Breast epithelium (tissue), 4 donors: ENCODE data around the gene ROR1. TPM values are rescaled to one million over a fixed set of nuclear protein-coding genes. Genes with fewer than 3 reads are reported as not detected.

ENCODE experiments used
- DNase-seq, 2 donors: peaks; one replicate each; pipeline ENCODE4 v3.0.0-alpha.2; 2019; ENCODE audit warnings: low spot score in 2 of 2
- H3K27ac ChIP-seq, 2 donors: fragments of 200-600 bp; sonication (generic) in 1 of 2; one replicate each; pipeline ENCODE4 v1.5.1; 2016 to 2019; ENCODE audit warnings: mild to moderate bottlenecking in 1 of 2
- H3K27me3 ChIP-seq, 2 donors: fragments of 200-600 bp; sonication (generic) in 1 of 2; one replicate each; pipeline versions ENCODE4 v1.5.1 to v1.6.0; 2017 to 2019; ENCODE audit warnings: control low read depth in 1 of 2, mild to moderate bottlenecking in 1 of 2
- H3K36me3 ChIP-seq: fragments of 200-600 bp; one replicate; pipeline ENCODE4 v1.5.1; 2019
- H3K4me1 ChIP-seq, 2 donors: fragments of 200-600 bp; sonication (generic); one replicate each; pipeline ENCODE4 v1.5.1; 2016 to 2019; ENCODE audit warnings: control low read depth in 1 of 2
- H3K4me3 ChIP-seq, 3 donors: fragments of 200-600 bp; sonication (generic); 1 replicate in 2 of 3; 2 replicates in 1 of 3; pipeline ENCODE4 v1.5.1; 2016 to 2019; ENCODE audit warnings: mild to moderate bottlenecking in 3 of 3, moderate library complexity in 2 of 3
- H3K9me3 ChIP-seq, 2 donors: fragments of 200-600 bp; sonication (generic) in 1 of 2; one replicate each; pipeline ENCODE4 v1.5.1; 2016 to 2019; ENCODE audit warnings: control low read depth in 1 of 2
- CTCF ChIP-seq, 3 donors: fragments of 450-650 bp; IDR thresholded peaks; one replicate each; pipeline ENCODE4 v1.5.1; 2016 to 2017; ENCODE audit warnings: antibody characterized with exemption in 3 of 3, mild to moderate bottlenecking in 3 of 3, moderate library complexity in 3 of 3
- POLR2A ChIP-seq: fragments of 450-650 bp; IDR thresholded peaks from one replicate; pipeline ENCODE4 v1.6.1; 2016; ENCODE audit warnings: antibody characterized with exemption, mild to moderate bottlenecking, moderate library complexity
- POLR2AphosphoS5 ChIP-seq, 3 donors: sonication (generic); formaldehyde crosslinking; IDR thresholded peaks; one replicate each; pipeline ENCODE4 v1.6.1; 2017; ENCODE audit warnings: antibody characterized with exemption in 3 of 3
- intact Hi-C: fragments of 100-400 bp; cut with DNase I; formaldehyde crosslinking; loops from one replicate; pipeline ENCODE4 v1.15.1; 2023; ENCODE audit warnings: low total_unique reads
- total RNA-seq, 3 donors: library from RNA; depleted of rRNA; stranded (reverse); fragments of >200 nt; gene quantifications; one replicate each; pipeline ENCODE4 v1.1.0, GENCODE V29; 2016

The ROR1 gene
- total RNA-seq, 3 donors from 2014 or later = 5.9 to 11.6 (median 7.7) TPM

- no peak for TF ChIP-seq POLR2AphosphoS5 (IDR thresholded peaks at IDR 0.05)
- TF ChIP-seq CTCF (IDR thresholded peaks at IDR 0.05) = no peak
- no peak for TF ChIP-seq POLR2A
- intact Hi-C loops = no loop called here
- H3K27ac ChIP-seq = no peak overlapping the region
- H3K27me3 ChIP-seq = no peaks in the 10 kb centered on the region
- peaks cover 0 to 3% of the 10 kb centered on the region in 2 donors for H3K4me1 ChIP-seq
- no peaks in the 10 kb centered on the region for H3K9me3 ChIP-seq
- no peak overlapping the region for H3K4me3 ChIP-seq
- H3K36me3 ChIP-seq = no peaks in the 10 kb centered on the region
- DNase-seq = no peak
These were observed 353.5 kb downstream of the ROR1 start for GRCh38 chr1:64127297-64127696.

- no peak overlapping the region for H3K4me3 ChIP-seq
- TF ChIP-seq POLR2A (no peak), POLR2AphosphoS5 (IDR thresholded peaks at IDR 0.05) (no peak), CTCF (IDR thresholded peaks at IDR 0.05) (no peak)
- intact Hi-C loops = no loop called here
- H3K36me3 ChIP-seq = no peaks in the 10 kb centered on the region
- DNase-seq = no peak
- H3K27ac ChIP-seq = no peak overlapping the region
- no peaks in the 10 kb centered on the region for H3K27me3 ChIP-seq
- H3K4me1 ChIP-seq = peaks cover 0 to 3% of the 10 kb centered on the region in 2 donors
- no peaks in the 10 kb centered on the region for H3K9me3 ChIP-seq
These were observed 355.9 kb downstream of the ROR1 start for GRCh38 chr1:64129701-64130100.

GRCh38 chr1:64131155-64131554 is 357.3 kb downstream of the ROR1 start:
- DNase-seq = no peak
- intact Hi-C loops = no loop called here

GRCh38 chr1:64133036-64133435 is 359.2 kb downstream of the ROR1 start:
- Histone ChIP-seq H3K4me1 (peaks cover 0 to 3% of the 10 kb centered on the region in 2 donors), H3K4me3 (no peak overlapping the region), H3K27ac (no peak overlapping the region), H3K27me3 (no peaks in the 10 kb centered on the region), H3K9me3 (no peaks in the 10 kb centered on the region), H3K36me3 (no peaks in the 10 kb centered on the region)
- intact Hi-C loops = no loop called here
- TF ChIP-seq CTCF (IDR thresholded peaks at IDR 0.05) (no peak), POLR2AphosphoS5 (IDR thresholded peaks at IDR 0.05) (no peak), POLR2A (no peak)
- DNase-seq = no peak

More at GRCh38 chr1:64131155-64131554, 357.3 kb downstream of the ROR1 start:
- no peak overlapping the region for H3K27ac ChIP-seq
- H3K4me3 ChIP-seq = no peak overlapping the region
- no peaks in the 10 kb centered on the region for H3K9me3 ChIP-seq
- H3K36me3 ChIP-seq = no peaks in the 10 kb centered on the region
- peaks cover 0 to 3% of the 10 kb centered on the region in 2 donors for H3K4me1 ChIP-seq
- no peaks in the 10 kb centered on the region for H3K27me3 ChIP-seq
- TF ChIP-seq CTCF (IDR thresholded peaks at IDR 0.05) (no peak), POLR2AphosphoS5 (IDR thresholded peaks at IDR 0.05) (no peak), POLR2A (no peak)

GRCh38 chr1:64135462-64136223 is 361.8 kb downstream of the ROR1 start:
- Histone ChIP-seq H3K9me3 (no peaks in the 10 kb centered on the region), H3K27me3 (no peaks in the 10 kb centered on the region), H3K4me3 (no peak overlapping the region), H3K36me3 (no peaks in the 10 kb centered on the region), H3K27ac (no peak overlapping the region), H3K4me1 (no peaks in the 10 kb centered on the region)
- intact Hi-C loops = loop anchor here (5.0 kb wide), 1 partner anchor 448 kb away; no protein-coding TSS in a partner anchor
- no peak for DNase-seq
- no peak for TF ChIP-seq POLR2A
- no peak for TF ChIP-seq CTCF (IDR thresholded peaks at IDR 0.05)
- no peak for TF ChIP-seq POLR2AphosphoS5 (IDR thresholded peaks at IDR 0.05)
